Measurements from ENCODE around the gene BPIFB1. TPM values are rescaled to one million over a fixed set of nuclear protein-coding genes. Genes with fewer than 3 reads are reported as not detected.

BPIFB1 gene
- total and polyA plus RNA-seq, 2 of the 13 experiments (the other 11 are each of a cell fraction or from before 2014, with no cell fraction given), result 0.82 to 4.4 TPM

GRCh38 chr20:33306807-33307206 lies 23.8 kb downstream of the BPIFB1 start:
- CTCF ChIA-PET (ENCODE audit: low intra/inter-chr PET ratio, low total read pairs), result interaction anchor here (1.1 kb wide), 1 partner anchor 45 kb away, joined by 3 read pairs; no protein-coding TSS in a partner anchor
- in situ Hi-C loops (cut with HindIII; ENCODE audit: extremely low pct_ligation_motif_present, low pct_unique_long_range_greater_than_20kb), result no loop called here

GRCh38 chr20:33308668-33309067 lies 25.7 kb downstream of the BPIFB1 start:
- H3K79me2 ChIP-seq (ENCODE audit: insufficient read depth, low read length), result no peaks in the 10 kb centered on the region
- WGBS (ENCODE audit: low lambda C conversion rate), result 21% methylated on average over 2 of the region's 2 CpGs
- no peak overlapping the region for H2AFZ ChIP-seq (ENCODE audit: low read length)
- POLR2A ChIA-PET, result no interaction called here
- no TSS peak for BruUV-seq (replicated peaks)
- no peaks in the 10 kb centered on the region for H3K9me3 ChIP-seq (ENCODE audit: low read length)
- no peak overlapping the region for H3K9ac ChIP-seq (ENCODE audit: insufficient read depth, low read depth, low read length)
- H3K4me3 ChIP-seq (replicated peaks in 1 of 3; ENCODE audit: insufficient read depth in 1 of 3, low read depth in 2 of 3, low read length in 3 of 3), result no peak overlapping the region
- no peaks in the 10 kb centered on the region for H4K20me1 ChIP-seq (ENCODE audit: insufficient read depth, low read length)
- no peak for DNase-seq (ENCODE audit: low spot score)
- peaks cover 12% of the 10 kb centered on the region; the same call in 1 of the 2 replicates for H3K4me1 ChIP-seq (ENCODE audit: insufficient read depth, low read length)
- intact Hi-C loops (cut with micrococcal nuclease; ENCODE audit: unreplicated experiment) (no loop called here), in situ Hi-C loops (cut with HindIII; ENCODE audit: extremely low pct_ligation_motif_present, low pct_unique_long_range_greater_than_20kb) (no loop called here)
- H3K4me2 ChIP-seq (ENCODE audit: low read depth, low read length), result no peak overlapping the region
- peak; percentile 89 for FAIRE-seq
- H3K27me3 ChIP-seq (ENCODE audit: control insufficient read depth in 1 of 2, insufficient read depth in 2 of 2, low read length in 2 of 2), result peaks cover 0 to 14% of the 10 kb centered on the region in 2 experiments; a peak in 1 of 5 replicates
- H3K36me3 ChIP-seq (replicated peaks in 1 of 2; ENCODE audit: control insufficient read depth in 1 of 2, insufficient read depth in 2 of 2, low read length in 2 of 2), result no peaks in the 10 kb centered on the region
- CTCF ChIA-PET (ENCODE audit: low intra/inter-chr PET ratio, low total read pairs), result no interaction called here
- ATAC-seq, result no peak
- no peak overlapping the region for H3K27ac ChIP-seq (ENCODE audit: extremely low read length, insufficient read depth, low read length)
- TF ChIP-seq SP1 (IDR thresholded peaks at IDR 0.05), result no peak
- TF ChIP-seq SP1 (CRISPR knock-in tag; IDR thresholded peaks at IDR 0.05), result no peak
- TF ChIP-seq ZBTB40 (IDR thresholded peaks at IDR 0.05), result peak; percentile 30; the same call in 1 of the 2 replicates
- no peak for TF ChIP-seq ZBTB40 (CRISPR knock-in tag; IDR thresholded peaks at IDR 0.05)
- TF ChIP-seq ZNF232 (CRISPR knock-in tag; IDR thresholded peaks at IDR 0.05; ENCODE audit: borderline replicate concordance), result no peak
- TF ChIP-seq ZNF143 (CRISPR knock-in tag; IDR thresholded peaks at IDR 0.05), result no peak
- TF ChIP-seq ZNF883 (CRISPR knock-in tag; IDR thresholded peaks at IDR 0.05; ENCODE audit: not compliant biosample characterization), result no peak

More at GRCh38 chr20:33306807-33307206, 23.8 kb downstream of the BPIFB1 start:
- no peak overlapping the region for H3K4me2 ChIP-seq (ENCODE audit: low read depth, low read length)
- no peak overlapping the region for H3K9ac ChIP-seq (ENCODE audit: insufficient read depth, low read depth, low read length)
- no peak overlapping the region for H2AFZ ChIP-seq (ENCODE audit: low read length)
- POLR2A ChIA-PET, result no interaction called here
- no peaks in the 10 kb centered on the region for H4K20me1 ChIP-seq (ENCODE audit: insufficient read depth, low read length)
- no peak for FAIRE-seq
- no peak for DNase-seq (ENCODE audit: low spot score)
- H3K36me3 ChIP-seq (replicated peaks in 1 of 2; ENCODE audit: control insufficient read depth in 1 of 2, insufficient read depth in 2 of 2, low read length in 2 of 2), result no peaks in the 10 kb centered on the region
- H3K27me3 ChIP-seq (ENCODE audit: control insufficient read depth in 1 of 2, insufficient read depth in 2 of 2, low read length in 2 of 2), result peaks cover 2 to 31% of the 10 kb centered on the region in 2 experiments; a peak in 3 of 5 replicates
- no TSS peak for BruUV-seq (replicated peaks)
- no peaks in the 10 kb centered on the region for H3K9me3 ChIP-seq (ENCODE audit: low read length)
- no peak overlapping the region for H3K27ac ChIP-seq (ENCODE audit: extremely low read length, insufficient read depth, low read length)
- TF ChIP-seq ELF1 (CRISPR knock-in tag; IDR thresholded peaks at IDR 0.05) (no peak), KAT7 (CRISPR knock-in tag; IDR thresholded peaks at IDR 0.05; ENCODE audit: borderline replicate concordance) (no peak), ZNF256 (CRISPR knock-in tag; conservative IDR thresholded peaks at IDR 0.05) (no peak), SOX13 (IDR thresholded peaks at IDR 0.05) (no peak), SOX13 (CRISPR knock-in tag; conservative IDR thresholded peaks at IDR 0.05 in 1 of 2, IDR thresholded peaks at IDR 0.05 in 1 of 2) (no peak), KDM2A (CRISPR knock-in tag; IDR thresholded peaks at IDR 0.05; ENCODE audit: borderline replicate concordance, low read depth) (no peak), ZNF562 (CRISPR knock-in tag; IDR thresholded peaks at IDR 0.05; ENCODE audit: borderline replicate concordance) (no peak), ZNF768 (CRISPR knock-in tag; IDR thresholded peaks at IDR 0.05) (no peak), PAWR (CRISPR knock-in tag; IDR thresholded peaks at IDR 0.05; ENCODE audit: borderline replicate concordance) (no peak), NFE2L1 (CRISPR knock-in tag; IDR thresholded peaks at IDR 0.05; ENCODE audit: borderline replicate concordance) (no peak)
- WGBS (ENCODE audit: low lambda C conversion rate), result 0% methylated on average over 2 of the region's 2 CpGs
- intact Hi-C loops (cut with micrococcal nuclease; ENCODE audit: unreplicated experiment), result no loop called here
- no peak overlapping the region for H3K4me3 ChIP-seq (replicated peaks in 1 of 3; ENCODE audit: insufficient read depth in 1 of 3, low read depth in 2 of 3, low read length in 3 of 3)
- ATAC-seq, result peak; percentile 10; the same call in 2 of the 3 replicates
- no peaks in the 10 kb centered on the region for H3K79me2 ChIP-seq (ENCODE audit: insufficient read depth, low read length)
- H3K4me1 ChIP-seq (ENCODE audit: insufficient read depth, low read length), result peaks cover 12% of the 10 kb centered on the region; the same call in 1 of the 2 replicates

Measured in HepG2 (cell line).